Erythroblast (primary cell): Measurements from ENCODE around the gene STK24.

Source experiments
- GATA1 ChIP-seq: IDR thresholded peaks from 2 replicates; pipeline ENCODE4 v1.6.1; 2011; ENCODE audit warnings: low read depth, mild to moderate bottlenecking, control low read depth, low read length, moderate library complexity
- POLR2A ChIP-seq: IDR thresholded peaks from 2 replicates; pipeline ENCODE4 v1.6.1; 2011; ENCODE audit warnings: mild to moderate bottlenecking, low read length

DNA sequence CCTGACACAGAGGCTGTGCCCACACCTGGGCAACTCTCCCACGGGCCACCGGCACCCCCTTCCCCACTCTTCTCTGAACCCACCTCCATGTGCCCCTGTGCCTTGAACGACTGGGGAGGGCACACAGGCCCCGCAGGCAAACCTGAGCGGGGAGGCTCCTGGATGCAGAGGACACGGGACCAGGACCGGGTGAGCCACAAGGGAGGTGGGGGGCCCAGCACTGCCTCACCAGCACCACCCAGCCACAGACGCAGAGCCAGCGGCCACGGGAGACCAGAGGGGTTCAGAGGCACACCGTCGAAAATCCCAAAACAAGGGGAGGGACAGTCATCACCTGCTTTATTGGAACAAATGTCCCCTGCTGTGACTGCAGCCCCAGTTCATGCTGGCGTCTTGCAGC lies 49.4 kb downstream of the STK24 start:
- no peak for TF ChIP-seq POLR2A
- no peak for TF ChIP-seq GATA1
